Ishikawa (cell line): Measurements from ENCODE around the gene TRAPPC4.

Experiments used
- CEBPB ChIP-seq: IDR thresholded peaks from 2 replicates; pipeline ENCODE4 v1.6.1; 2012
- CREB1 ChIP-seq: IDR thresholded peaks from 2 replicates; pipeline ENCODE4 v1.6.1; 2012; ENCODE audit warnings: low read depth
- EP300 ChIP-seq: IDR thresholded peaks from 2 replicates; pipeline ENCODE4 v1.6.1; 2012; ENCODE audit warnings: borderline replicate concordance
- FOXM1 ChIP-seq: IDR thresholded peaks from 2 replicates; pipeline ENCODE4 v1.6.1; 2012; ENCODE audit warnings: low read depth, borderline replicate concordance
- NFIC ChIP-seq: IDR thresholded peaks from 2 replicates; pipeline ENCODE4 v1.6.1; 2012
- RAD21 ChIP-seq: IDR thresholded peaks from 2 replicates; pipeline ENCODE4 v1.6.1; 2012; ENCODE audit warnings: low read depth
- TAF1 ChIP-seq: IDR thresholded peaks from 2 replicates; pipeline ENCODE4 v1.6.1; 2012; ENCODE audit warnings: low read depth, mild to moderate bottlenecking
- TCF12 ChIP-seq: IDR thresholded peaks from 2 replicates; pipeline ENCODE4 v1.6.1; 2012; ENCODE audit warnings: low read depth
- YY1 ChIP-seq: IDR thresholded peaks from 2 replicates; pipeline ENCODE4 v1.6.1; 2012; ENCODE audit warnings: low read depth
- TF ChIP-seq, protein P1 (sequence below): IDR thresholded peaks from 2 replicates; pipeline ENCODE4 v1.6.1; 2012
- TF ChIP-seq, protein P2 (sequence below): IDR thresholded peaks from 2 replicates; pipeline ENCODE4 v1.6.1; 2012; ENCODE audit warnings: low read depth, mild to moderate bottlenecking

DNA sequence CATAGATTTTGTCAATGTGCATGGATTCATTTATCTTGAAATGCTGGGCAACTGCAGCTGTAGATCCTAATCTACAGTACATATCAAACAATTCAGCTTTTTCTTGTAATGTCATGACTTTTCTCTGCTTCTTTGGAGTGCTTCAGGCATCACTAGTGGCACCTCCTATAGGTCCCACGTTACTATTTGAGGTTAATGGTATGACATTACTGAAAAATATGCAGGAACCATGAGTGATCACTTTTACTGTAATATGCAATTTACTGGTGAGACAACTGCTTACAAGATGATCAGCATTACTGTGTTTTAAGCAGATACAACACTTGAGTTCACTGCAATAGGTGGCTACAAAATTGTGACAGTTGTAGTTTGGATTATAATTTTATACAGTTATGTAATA lies 17.7 kb upstream of the TRAPPC4 start:
- TF ChIP-seq CEBPB (no peak), YY1 (no peak), EP300 (no peak), CREB1 (no peak), RAD21 (no peak), NFIC (no peak), FOXM1 (no peak), TCF12 (no peak), TAF1 (no peak)
- TF ChIP-seq, protein P1, sequence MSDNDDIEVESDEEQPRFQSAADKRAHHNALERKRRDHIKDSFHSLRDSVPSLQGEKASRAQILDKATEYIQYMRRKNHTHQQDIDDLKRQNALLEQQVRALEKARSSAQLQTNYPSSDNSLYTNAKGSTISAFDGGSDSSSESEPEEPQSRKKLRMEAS, result no peak
- TF ChIP-seq, protein P2, sequence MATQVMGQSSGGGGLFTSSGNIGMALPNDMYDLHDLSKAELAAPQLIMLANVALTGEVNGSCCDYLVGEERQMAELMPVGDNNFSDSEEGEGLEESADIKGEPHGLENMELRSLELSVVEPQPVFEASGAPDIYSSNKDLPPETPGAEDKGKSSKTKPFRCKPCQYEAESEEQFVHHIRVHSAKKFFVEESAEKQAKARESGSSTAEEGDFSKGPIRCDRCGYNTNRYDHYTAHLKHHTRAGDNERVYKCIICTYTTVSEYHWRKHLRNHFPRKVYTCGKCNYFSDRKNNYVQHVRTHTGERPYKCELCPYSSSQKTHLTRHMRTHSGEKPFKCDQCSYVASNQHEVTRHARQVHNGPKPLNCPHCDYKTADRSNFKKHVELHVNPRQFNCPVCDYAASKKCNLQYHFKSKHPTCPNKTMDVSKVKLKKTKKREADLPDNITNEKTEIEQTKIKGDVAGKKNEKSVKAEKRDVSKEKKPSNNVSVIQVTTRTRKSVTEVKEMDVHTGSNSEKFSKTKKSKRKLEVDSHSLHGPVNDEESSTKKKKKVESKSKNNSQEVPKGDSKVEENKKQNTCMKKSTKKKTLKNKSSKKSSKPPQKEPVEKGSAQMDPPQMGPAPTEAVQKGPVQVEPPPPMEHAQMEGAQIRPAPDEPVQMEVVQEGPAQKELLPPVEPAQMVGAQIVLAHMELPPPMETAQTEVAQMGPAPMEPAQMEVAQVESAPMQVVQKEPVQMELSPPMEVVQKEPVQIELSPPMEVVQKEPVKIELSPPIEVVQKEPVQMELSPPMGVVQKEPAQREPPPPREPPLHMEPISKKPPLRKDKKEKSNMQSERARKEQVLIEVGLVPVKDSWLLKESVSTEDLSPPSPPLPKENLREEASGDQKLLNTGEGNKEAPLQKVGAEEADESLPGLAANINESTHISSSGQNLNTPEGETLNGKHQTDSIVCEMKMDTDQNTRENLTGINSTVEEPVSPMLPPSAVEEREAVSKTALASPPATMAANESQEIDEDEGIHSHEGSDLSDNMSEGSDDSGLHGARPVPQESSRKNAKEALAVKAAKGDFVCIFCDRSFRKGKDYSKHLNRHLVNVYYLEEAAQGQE, result no peak
